ENCODE data around the gene ADAMTS15. TPM values are rescaled to one million over a fixed set of nuclear protein-coding genes. Genes with fewer than 3 reads are reported as not detected.

ADAMTS15 gene
- total and polyA plus RNA-seq, 2 donors (not counting 3 experiments of a cell fraction or from before 2014, with no cell fraction given) = 0.08 TPM; not detected in 1

DNA sequence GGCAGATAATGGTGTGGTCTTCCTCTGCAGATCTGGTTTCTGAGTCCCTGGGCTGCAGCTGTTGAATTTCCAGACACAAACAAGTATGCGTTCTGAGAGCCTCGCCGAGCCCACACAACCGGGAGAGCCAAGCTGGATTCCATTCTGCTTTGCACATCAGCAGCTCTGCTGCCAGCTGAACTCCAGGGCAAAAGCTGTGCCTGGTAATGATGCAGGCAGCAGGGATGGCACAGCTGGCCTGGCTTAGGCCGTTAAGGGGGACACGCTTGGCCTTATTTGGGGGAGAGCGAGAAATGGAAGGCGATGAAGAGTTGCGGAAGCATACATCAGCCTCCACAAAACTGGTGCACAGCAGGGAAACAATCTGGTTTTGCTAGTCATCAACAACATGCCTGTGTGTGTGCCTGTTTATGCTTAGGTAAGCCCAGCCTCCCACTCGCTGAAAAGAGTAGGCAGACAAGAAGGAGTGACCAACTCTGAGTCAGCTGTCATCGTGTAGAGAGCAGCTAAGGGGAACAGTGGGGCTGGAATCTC lies 45.1 kb upstream of the ADAMTS15 start:
- POLR2A ChIA-PET = no interaction called here

More for the DNA sequence above, 45.1 kb upstream of the ADAMTS15 start:
- H3K4me1 ChIP-seq (ENCODE audit: control insufficient read depth, extremely low read depth, insufficient read depth, low read length) = no peaks in the 10 kb centered on the region
- H3K9ac ChIP-seq (replicated peaks; ENCODE audit: extremely low read depth, insufficient read depth, low read length) = no peak overlapping the region
- no peak overlapping the region for H2AFZ ChIP-seq (ENCODE audit: low read depth, low read length)
- intact Hi-C loops (cut with micrococcal nuclease) (no loop called here), dilution Hi-C loops (cut with MboI; ENCODE audit: extremely low pct_ligation_motif_present, low sequenced_read_pairs) (no loop called here)
- H3K27me3 ChIP-seq (ENCODE audit: control insufficient read depth in 2 of 2, insufficient read depth in 2 of 2, low read length in 2 of 2) = no peaks in the 10 kb centered on the region
- H3K36me3 ChIP-seq (ENCODE audit: control insufficient read depth in 2 of 2, extremely low read depth in 1 of 2, insufficient read depth in 2 of 2, low read length in 2 of 2) = no peaks in the 10 kb centered on the region
- CTCF ChIA-PET = interaction anchor here (1.6 kb wide), 1 partner anchor 191 kb away, joined by 5 read pairs; no protein-coding TSS in a partner anchor
- FAIRE-seq (no peak), DNase-seq (ENCODE audit: low read depth, low spot score) (no peak)
- H3K79me2 ChIP-seq (ENCODE audit: control insufficient read depth, insufficient read depth, low read length) = no peaks in the 10 kb centered on the region
- no peak overlapping the region for H3K4me3 ChIP-seq (replicated peaks in 1 of 3; ENCODE audit: insufficient read depth in 1 of 3, low read depth in 1 of 3, low read length in 3 of 3)
- no peaks in the 10 kb centered on the region for H3K9me3 ChIP-seq (replicated peaks; ENCODE audit: control insufficient read depth, insufficient read depth, low read length)
- no peaks in the 10 kb centered on the region for H4K20me1 ChIP-seq (replicated peaks; ENCODE audit: control insufficient read depth, extremely low read depth, insufficient read depth, low read length)
- no peak for TF ChIP-seq GATA2 (IDR thresholded peaks at IDR 0.05; ENCODE audit: insufficient read depth, insufficient read length, low read depth, low read length)
- TF ChIP-seq, protein P1, sequence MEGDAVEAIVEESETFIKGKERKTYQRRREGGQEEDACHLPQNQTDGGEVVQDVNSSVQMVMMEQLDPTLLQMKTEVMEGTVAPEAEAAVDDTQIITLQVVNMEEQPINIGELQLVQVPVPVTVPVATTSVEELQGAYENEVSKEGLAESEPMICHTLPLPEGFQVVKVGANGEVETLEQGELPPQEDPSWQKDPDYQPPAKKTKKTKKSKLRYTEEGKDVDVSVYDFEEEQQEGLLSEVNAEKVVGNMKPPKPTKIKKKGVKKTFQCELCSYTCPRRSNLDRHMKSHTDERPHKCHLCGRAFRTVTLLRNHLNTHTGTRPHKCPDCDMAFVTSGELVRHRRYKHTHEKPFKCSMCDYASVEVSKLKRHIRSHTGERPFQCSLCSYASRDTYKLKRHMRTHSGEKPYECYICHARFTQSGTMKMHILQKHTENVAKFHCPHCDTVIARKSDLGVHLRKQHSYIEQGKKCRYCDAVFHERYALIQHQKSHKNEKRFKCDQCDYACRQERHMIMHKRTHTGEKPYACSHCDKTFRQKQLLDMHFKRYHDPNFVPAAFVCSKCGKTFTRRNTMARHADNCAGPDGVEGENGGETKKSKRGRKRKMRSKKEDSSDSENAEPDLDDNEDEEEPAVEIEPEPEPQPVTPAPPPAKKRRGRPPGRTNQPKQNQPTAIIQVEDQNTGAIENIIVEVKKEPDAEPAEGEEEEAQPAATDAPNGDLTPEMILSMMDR (IDR thresholded peaks at IDR 0.05; ENCODE audit: extremely low read depth in 1 of 2, insufficient read depth in 1 of 2, low read depth in 1 of 2, low read length in 2 of 2) = no peak
- TF ChIP-seq POLR2A (IDR thresholded peaks at IDR 0.05; ENCODE audit: low read depth, low read length) = no peak
- TF ChIP-seq MYC (IDR thresholded peaks at IDR 0.05; ENCODE audit: low read depth, low read length) = no peak
- TF ChIP-seq FOS (IDR thresholded peaks at IDR 0.05; ENCODE audit: borderline replicate concordance, insufficient read depth, low read length) = no peak
- no peak for TF ChIP-seq POLR2AphosphoS5 (IDR thresholded peaks at IDR 0.05; ENCODE audit: insufficient read depth, low read depth, low read length)
- TF ChIP-seq, protein P2, sequence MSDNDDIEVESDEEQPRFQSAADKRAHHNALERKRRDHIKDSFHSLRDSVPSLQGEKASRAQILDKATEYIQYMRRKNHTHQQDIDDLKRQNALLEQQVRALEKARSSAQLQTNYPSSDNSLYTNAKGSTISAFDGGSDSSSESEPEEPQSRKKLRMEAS (IDR thresholded peaks at IDR 0.05; ENCODE audit: insufficient read depth, insufficient read length) = no peak
- TF ChIP-seq EZH2 (IDR thresholded peaks at IDR 0.05; ENCODE audit: borderline replicate concordance, low read depth, low read length, severe bottlenecking) = no peak
- no peak for TF ChIP-seq JUN (IDR thresholded peaks at IDR 0.05; ENCODE audit: borderline replicate concordance, insufficient read depth, insufficient read length, low read depth)
- no peaks in the 10 kb centered on the region for H3K9me1 ChIP-seq (replicated peaks; ENCODE audit: control insufficient read depth, extremely low read depth, insufficient read depth, low read length)
- no TSS peak for BruUV-seq (replicated peaks)
- no peak overlapping the region for H3K27ac ChIP-seq (ENCODE audit: insufficient read depth, low read depth, low read length)
- H3K4me2 ChIP-seq (ENCODE audit: insufficient read depth, low read length) = no peak overlapping the region

Data from endothelial cell of umbilical vein (primary cell).